Measurements from ENCODE around the gene HBZ. TPM values are rescaled to one million over a fixed set of nuclear protein-coding genes. Genes with fewer than 3 reads are reported as not detected.
"Not testable (repeated sequence)": the region's sequence is repeated elsewhere in the genome, so short reads cannot be mapped to it uniquely, and the experiment has no call there.

The HBZ gene
- total and polyA plus RNA-seq, 2 of the 13 experiments (the other 11 are each of a cell fraction or from before 2014, with no cell fraction given): 0.21 TPM; not detected in 1

GRCh38 chr16:172374-172941 lies 20.0 kb downstream of the HBZ start, which contains the start of gene HBA2:
TSS of gene HBA2 (plus strand) at chr16:172876. CDS start at chr16:172913, 37 bp downstream.
- FAIRE-seq; H3K4me1 ChIP-seq (ENCODE audit: insufficient read depth, low read length); intact Hi-C loops (cut with micrococcal nuclease; ENCODE audit: unreplicated experiment); DNase-seq (ENCODE audit: low spot score); BruUV-seq (replicated peaks); H3K9ac ChIP-seq (ENCODE audit: insufficient read depth, low read depth, low read length); H3K9me3 ChIP-seq (ENCODE audit: low read length); CTCF ChIA-PET (ENCODE audit: low intra/inter-chr PET ratio, low total read pairs); H3K36me3 ChIP-seq (replicated peaks in 1 of 2; ENCODE audit: control insufficient read depth in 1 of 2, insufficient read depth in 2 of 2, low read length in 2 of 2); H4K20me1 ChIP-seq (ENCODE audit: insufficient read depth, low read length); H3K4me2 ChIP-seq (ENCODE audit: low read depth, low read length); H3K4me3 ChIP-seq (replicated peaks in 1 of 3; ENCODE audit: insufficient read depth in 1 of 3, low read depth in 2 of 3, low read length in 3 of 3); POLR2A ChIA-PET; ATAC-seq; H2AFZ ChIP-seq (ENCODE audit: low read length); H3K79me2 ChIP-seq (ENCODE audit: insufficient read depth, low read length); H3K27ac ChIP-seq (ENCODE audit: extremely low read length, insufficient read depth, low read length); in situ Hi-C loops (cut with HindIII; ENCODE audit: extremely low pct_ligation_motif_present, low pct_unique_long_range_greater_than_20kb): not testable (repeated sequence)
- peaks cover 7 to 28% of the 10 kb centered on the region in 2 experiments for H3K27me3 ChIP-seq (ENCODE audit: control insufficient read depth in 1 of 2, insufficient read depth in 2 of 2, low read length in 2 of 2)
- no CpG with 5 or more reads among the region's 74 CpGs for WGBS (ENCODE audit: low lambda C conversion rate)

- WGBS (ENCODE audit: low lambda C conversion rate): 0% methylated on average over 1 of the region's 44 CpGs
- H3K4me2 ChIP-seq (ENCODE audit: low read depth, low read length); CTCF ChIA-PET (ENCODE audit: low intra/inter-chr PET ratio, low total read pairs); DNase-seq (ENCODE audit: low spot score); H3K79me2 ChIP-seq (ENCODE audit: insufficient read depth, low read length); H2AFZ ChIP-seq (ENCODE audit: low read length); H3K9ac ChIP-seq (ENCODE audit: insufficient read depth, low read depth, low read length); ATAC-seq; BruUV-seq (replicated peaks); POLR2A ChIA-PET; intact Hi-C loops (cut with micrococcal nuclease; ENCODE audit: unreplicated experiment); H3K9me3 ChIP-seq (ENCODE audit: low read length); FAIRE-seq; H3K4me1 ChIP-seq (ENCODE audit: insufficient read depth, low read length); H3K27ac ChIP-seq (ENCODE audit: extremely low read length, insufficient read depth, low read length); H3K36me3 ChIP-seq (replicated peaks in 1 of 2; ENCODE audit: control insufficient read depth in 1 of 2, insufficient read depth in 2 of 2, low read length in 2 of 2); H4K20me1 ChIP-seq (ENCODE audit: insufficient read depth, low read length); in situ Hi-C loops (cut with HindIII; ENCODE audit: extremely low pct_ligation_motif_present, low pct_unique_long_range_greater_than_20kb); H3K4me3 ChIP-seq (replicated peaks in 1 of 3; ENCODE audit: insufficient read depth in 1 of 3, low read depth in 2 of 3, low read length in 3 of 3): not testable (repeated sequence)
- peaks cover 2 to 28% of the 10 kb centered on the region in 2 experiments; a peak in 4 of 5 replicates for H3K27me3 ChIP-seq (ENCODE audit: control insufficient read depth in 1 of 2, insufficient read depth in 2 of 2, low read length in 2 of 2)
These were observed 20.9 kb downstream of the HBZ start for GRCh38 chr16:173211-173854.
